Measurements from ENCODE around the gene SYT13. TPM values are rescaled to one million over a fixed set of nuclear protein-coding genes. Genes with fewer than 3 reads are reported as not detected.

The SYT13 gene
- total RNA-seq, 4 donors from 2014 or later, result 0.23 to 0.83 (median 0.42) TPM; not detected in 1

GRCh38 chr11:45216031-45216430 is 70.1 kb downstream of the SYT13 start:
- no peak for DNase-seq (ENCODE audit: extremely low spot score)
- H3K4me3 ChIP-seq, result no peak overlapping the region
- TF ChIP-seq EP300 (IDR thresholded peaks at IDR 0.05), result no peak
- TF ChIP-seq POLR2AphosphoS5 (IDR thresholded peaks at IDR 0.05), result no peak
- TF ChIP-seq CTCF (IDR thresholded peaks at IDR 0.05), result no peak
- H3K27ac ChIP-seq (replicated peaks in 1 of 4), result no peak overlapping the region
- H3K4me1 ChIP-seq, result peaks cover 7 to 28% (median 13%) of the 10 kb centered on the region in 4 donors
- H3K9me3 ChIP-seq, result no peaks in the 10 kb centered on the region
- H3K27me3 ChIP-seq, result no peaks in the 10 kb centered on the region
- intact Hi-C loops (cut with DNase I), result no loop called here
- 90% methylated on average over 1 of the region's 1 CpG for WGBS
- H3K36me3 ChIP-seq, result peaks cover 14 to 51% (median 35%) of the 10 kb centered on the region in 4 donors

GRCh38 chr11:45215098-45215865 is 70.9 kb downstream of the SYT13 start:
- H3K36me3 ChIP-seq, result peaks cover 14 to 44% (median 28%) of the 10 kb centered on the region in 4 donors
- no peaks in the 10 kb centered on the region for H3K9me3 ChIP-seq
- no peaks in the 10 kb centered on the region for H3K27me3 ChIP-seq
- TF ChIP-seq POLR2AphosphoS5 (IDR thresholded peaks at IDR 0.05), result no peak
- TF ChIP-seq EP300 (IDR thresholded peaks at IDR 0.05), result no peak
- TF ChIP-seq POLR2A (IDR thresholded peaks at IDR 0.05; ENCODE audit: low read depth), result no peak
- TF ChIP-seq CTCF (IDR thresholded peaks at IDR 0.05), result no peak
- H3K27ac ChIP-seq (replicated peaks in 1 of 4), result no peak overlapping the region
- intact Hi-C loops (cut with DNase I), result no loop called here
- peaks cover 14 to 35% (median 21%) of the 10 kb centered on the region in 4 donors for H3K4me1 ChIP-seq
- WGBS, result 85% methylated on average over 4 of the region's 4 CpGs
- no peak for DNase-seq (ENCODE audit: extremely low spot score)
- no peak overlapping the region for H3K4me3 ChIP-seq

GRCh38 chr11:45213717-45214116 is 72.4 kb downstream of the SYT13 start:
- 86% methylated on average over 1 of the region's 1 CpG for WGBS
- peaks cover 5 to 40% (median 19%) of the 10 kb centered on the region in 4 donors for H3K36me3 ChIP-seq

DNA sequence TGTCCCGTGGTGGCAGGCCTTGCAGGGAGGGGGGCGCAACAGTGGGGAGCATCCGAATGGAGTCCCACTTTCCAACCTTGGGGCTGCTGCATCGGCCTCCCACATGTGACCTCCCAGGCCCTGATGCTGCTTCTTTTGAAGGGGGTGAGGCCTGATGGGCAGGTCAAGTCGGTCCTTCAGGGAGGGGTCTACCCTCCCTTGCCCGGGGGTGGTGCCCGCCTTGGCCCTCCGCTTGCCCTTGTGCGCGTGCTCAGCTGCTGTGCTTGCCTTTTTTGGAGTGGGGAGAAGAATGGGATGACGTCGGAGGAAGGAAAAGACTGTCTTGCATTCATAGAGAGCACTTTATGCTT is 72.8 kb downstream of the SYT13 start:
- no peak overlapping the region for H3K4me3 ChIP-seq
- no peak overlapping the region for H3K27ac ChIP-seq (replicated peaks in 1 of 4)
- DNase-seq (ENCODE audit: extremely low spot score), result no peak
- peaks cover 5 to 40% (median 19%) of the 10 kb centered on the region in 4 donors for H3K36me3 ChIP-seq
- no peaks in the 10 kb centered on the region for H3K27me3 ChIP-seq
- TF ChIP-seq POLR2AphosphoS5 (IDR thresholded peaks at IDR 0.05), result no peak
- no peak for TF ChIP-seq CTCF (IDR thresholded peaks at IDR 0.05)
- no peak for TF ChIP-seq POLR2A (IDR thresholded peaks at IDR 0.05; ENCODE audit: low read depth)
- TF ChIP-seq EP300 (IDR thresholded peaks at IDR 0.05), result no peak
- peaks cover 32 to 55% (median 41%) of the 10 kb centered on the region in 4 donors for H3K4me1 ChIP-seq
- intact Hi-C loops (cut with DNase I), result loop anchor here (5.0 kb wide), 1 partner anchor 66 kb away; the partner anchor contains the start of gene PRDM11
- WGBS, result 79% methylated on average over 12 of the region's 12 CpGs
- no peaks in the 10 kb centered on the region for H3K9me3 ChIP-seq

More at GRCh38 chr11:45213717-45214116, 72.4 kb downstream of the SYT13 start:
- intact Hi-C loops (cut with DNase I), result loop anchor here (5.0 kb wide), 1 partner anchor 66 kb away; the partner anchor contains the start of gene PRDM11
- Histone ChIP-seq H3K27ac (replicated peaks in 1 of 4) (no peak overlapping the region), H3K9me3 (no peaks in the 10 kb centered on the region), H3K4me3 (no peak overlapping the region), H3K27me3 (no peaks in the 10 kb centered on the region), H3K4me1 (peaks cover 28 to 51% (median 36%) of the 10 kb centered on the region in 4 donors)
- TF ChIP-seq CTCF (IDR thresholded peaks at IDR 0.05), result no peak
- no peak for TF ChIP-seq POLR2A (IDR thresholded peaks at IDR 0.05; ENCODE audit: low read depth)
- TF ChIP-seq EP300 (IDR thresholded peaks at IDR 0.05), result no peak
- no peak for TF ChIP-seq POLR2AphosphoS5 (IDR thresholded peaks at IDR 0.05)
- DNase-seq (ENCODE audit: extremely low spot score), result no peak

Data from esophagus muscularis mucosa (tissue), 4 donors.